Heart left ventricle (tissue), 13 donors: ENCODE measurements around the gene TRMT44.

Experiments
- CTCF ChIP-seq, 12 donors: fragments of 200-600 bp; sonication (generic) in 4 of 12; IDR thresholded peaks; one replicate each; pipeline versions ENCODE4 v1.5.0 to v1.8.0; 2018 to 2022; ENCODE audit warnings: antibody characterized with exemption in 12 of 12, mild to moderate bottlenecking in 5 of 12
- POLR2A ChIP-seq, 2 donors: fragments of 450-650 bp; IDR thresholded peaks; one replicate each; pipeline ENCODE4 v1.6.1; 2017; ENCODE audit warnings: antibody characterized with exemption in 2 of 2, mild to moderate bottlenecking in 2 of 2, moderate library complexity in 2 of 2
- donor health status: ischemic (EF 13 %, LVEDD 7.1; RV severe dilation, severe dysfunction).
- donor health status: DM: no; HTN: yes; CAD: no.
- donor health status: DM: no; HTN: no; CAD: no.
- donor health status: ischemic (EF 25% LVEDD 6.9; RV normal size, moderate dysfunction).
- donor health status: ischemic (EF 25% LVEDD 5.7; RV mildly dilated, moderate dysfunction).
- donor health status: ischemic (EF 35%, LVEDD 5.7; RV mildly dilated, moderate dysfunction).
- donor health status: nonischemic (EF 11% LVEDD 7.7; RV severe dilation, severe dysfunction).
- donor health status: DM: yes; HTN: yes; CAD: no.
- donor health status: PGD.
- donor health status: ischemic (EF 29% LVEDD 5.4; RV normal size, mild dysfunction).
- donor health status: nonischemic (EF 23%, LVEDD 6.1; RV moderate dilation, normal function).

- TF ChIP-seq POLR2A (IDR thresholded peaks at IDR 0.05) (no peak), CTCF (IDR thresholded peaks at IDR 0.05) (no peak)
Measured at GRCh38 chr4:8480221-8480620, 39.6 kb downstream of the TRMT44 start.
